SK-N-SH (cell line): ENCODE results near the gene DNM2. TPM values are rescaled to one million over a fixed set of nuclear protein-coding genes. Genes with fewer than 3 reads are reported as not detected.

Source experiments
- CTCF ChIA-PET: fragments of 300-600, 350-600 bp; formaldehyde crosslinking; extraction: SDS; loops from one replicate; lab custom pipeline; 2021; lab: Yijun Ruan, JAX
- POLR2A ChIA-PET: fragments of 350-600 bp; sonication (Branson Sonifier 250); formaldehyde crosslinking; extraction: SDS; loops from one replicate; lab custom pipeline; 2020; ENCODE audit warnings: antibody characterized with exemption, inconsistent platforms; lab: Yijun Ruan, JAX
- DNase-seq: peaks from one replicate; pipeline ENCODE4 v3.0.0; 2012
- H2AFZ ChIP-seq: fragments of 200-600 bp; sonication (generic); 2 replicates; pipeline ENCODE4 v1.8.1; 2016; ENCODE audit warnings: antibody characterized with exemption, mild to moderate bottlenecking, low read depth
- H3F3A ChIP-seq: fragments of 200-600 bp; sonication (generic); replicated peaks from 2 replicates; pipeline ENCODE3; 2016; ENCODE audit warnings: antibody characterized with exemption, mild to moderate bottlenecking; ENCODE audit not compliant: insufficient read depth
- H3K27ac ChIP-seq, 2 experiments: fragments of 200-500 bp in 1 of 2; fragments of 200-600 bp in 1 of 2; sonication (Bioruptor generic) in 1 of 2; sonication (generic), shearing (Covaris generic) in 1 of 2; 2 replicates each; pipeline versions ENCODE4 v1.5.1 to v1.6.1; 2014 to 2016; ENCODE audit warnings: low read depth in 2 of 2, inconsistent platforms in 1 of 2, low read length in 1 of 2, mild to moderate bottlenecking in 1 of 2, mixed read lengths in 1 of 2
- H3K27me3 ChIP-seq: fragments of 200-600 bp; sonication (generic), shearing (Covaris generic); 2 replicates; pipeline ENCODE4 v1.6.1; 2016; ENCODE audit warnings: mixed run types; ENCODE audit not compliant: insufficient read depth
- H3K36me3 ChIP-seq, 2 experiments: fragments of 200-500 bp in 1 of 2; fragments of 200-600 bp in 1 of 2; sonication (Bioruptor generic) in 1 of 2; sonication (generic) in 1 of 2; replicated peaks in 1 of 2; 2 replicates each; pipeline versions ENCODE3 to v1.5.1; 2014 to 2016; ENCODE audit warnings: low read length in 1 of 2, mild to moderate bottlenecking in 1 of 2; ENCODE audit not compliant: insufficient read depth in 2 of 2, control insufficient read depth in 1 of 2
- H3K4me1 ChIP-seq, 2 experiments: fragments of 200-500 bp in 1 of 2; fragments of 200-600 bp in 1 of 2; sonication (Bioruptor generic) in 1 of 2; sonication (generic), shearing (Covaris generic) in 1 of 2; 2 replicates each; pipeline versions ENCODE4 v1.5.1 to v1.6.1; 2014 to 2016; ENCODE audit warnings: low read depth in 1 of 2, low read length in 1 of 2, mixed run types in 1 of 2; ENCODE audit not compliant: insufficient read depth in 2 of 2, control insufficient read depth in 1 of 2
- H3K4me2 ChIP-seq: fragments of 200-600 bp; sonication (generic), shearing (Covaris generic); 2 replicates; pipeline ENCODE4 v1.6.1; 2017; ENCODE audit warnings: mixed run types
- H3K4me3 ChIP-seq, 2 experiments: fragments of 200-500 bp in 1 of 2; fragments of 200-600 bp in 1 of 2; sonication (Bioruptor generic) in 1 of 2; sonication (generic), shearing (Covaris generic) in 1 of 2; 2 replicates each; pipeline versions ENCODE4 v1.5.1 to v1.8.1; 2014 to 2016; ENCODE audit warnings: low read depth in 2 of 2, inconsistent platforms in 1 of 2, low read length in 1 of 2, mild to moderate bottlenecking in 1 of 2, mixed read lengths in 1 of 2, moderate library complexity in 1 of 2
- H3K79me2 ChIP-seq: fragments of 200-600 bp; sonication (generic); 2 replicates; pipeline ENCODE4 v1.8.1; 2017; ENCODE audit warnings: mild to moderate bottlenecking; ENCODE audit not compliant: insufficient read depth
- H3K9ac ChIP-seq: fragments of 200-600 bp; sonication (generic); 2 replicates; pipeline ENCODE4 v1.6.1; 2017; ENCODE audit warnings: mixed run types
- H3K9me2 ChIP-seq: fragments of 200-600 bp; sonication (generic); 2 replicates; pipeline ENCODE4 v1.6.1; 2017; ENCODE audit warnings: mixed run types
- H3K9me3 ChIP-seq: fragments of 200-600 bp; sonication (generic); 2 replicates; pipeline ENCODE4 v1.6.1; 2017; ENCODE audit warnings: mixed run types, mild to moderate bottlenecking, moderate library complexity
- H4K20me1 ChIP-seq: fragments of 200-600 bp; sonication (generic); 2 replicates; pipeline ENCODE4 v1.6.1; 2017; ENCODE audit warnings: mild to moderate bottlenecking, mixed run types; ENCODE audit not compliant: insufficient read depth
- CHD2 ChIP-seq: fragments of 150-350 bp; IDR thresholded peaks from 2 replicates; pipeline ENCODE4 v1.6.1; 2018; ENCODE audit warnings: low read length; ENCODE audit not compliant: partially characterized antibody
- EP300 ChIP-seq, 2 experiments: IDR thresholded peaks; 2 replicates each; pipeline versions ENCODE4 v1.4.0 to v1.6.1; 2012; ENCODE audit warnings: borderline replicate concordance in 1 of 2, low read depth in 1 of 2, low read length in 1 of 2
- FOSL2 ChIP-seq: IDR thresholded peaks from 2 replicates; pipeline ENCODE4 v1.4.0; 2012; ENCODE audit warnings: low read depth, mild to moderate bottlenecking, moderate library complexity, borderline replicate concordance
- FOXJ3 ChIP-seq: sonication (generic); formaldehyde crosslinking; IDR thresholded peaks from 2 replicates; pipeline ENCODE4 v1.5.1; 2020; ENCODE audit warnings: mild to moderate bottlenecking, missing genetic modification reagents
- GATA2 ChIP-seq: sonication (generic); formaldehyde crosslinking; IDR thresholded peaks from 2 replicates; pipeline ENCODE4 v1.5.0; 2020; ENCODE audit warnings: mild to moderate bottlenecking, missing genetic modification reagents
- JUND ChIP-seq: IDR thresholded peaks from 2 replicates; pipeline ENCODE4 v1.4.0; 2012
- MAX ChIP-seq: IDR thresholded peaks from 2 replicates; pipeline ENCODE4 v1.4.0; 2012; ENCODE audit warnings: low read depth
- MEF2A ChIP-seq: IDR thresholded peaks from 2 replicates; pipeline ENCODE4 v1.4.0; 2012; ENCODE audit warnings: low read depth, borderline replicate concordance
- MXI1 ChIP-seq: IDR thresholded peaks from 2 replicates; pipeline ENCODE4 v1.6.1; 2012; ENCODE audit warnings: mild to moderate bottlenecking, low read depth, low read length, improper control_type of control experiment
- NFIC ChIP-seq: IDR thresholded peaks from 2 replicates; pipeline ENCODE4 v1.4.0; 2012; ENCODE audit warnings: borderline replicate concordance
- NRF1 ChIP-seq: IDR thresholded peaks from 2 replicates; pipeline ENCODE4 v1.6.1; 2012; ENCODE audit warnings: low read depth, mild to moderate bottlenecking, low read length
- REST ChIP-seq: IDR thresholded peaks from 2 replicates; pipeline ENCODE4 v1.6.1; 2012; ENCODE audit warnings: mild to moderate bottlenecking, low read depth, low read length, moderate library complexity
- TEAD4 ChIP-seq: IDR thresholded peaks from 2 replicates; pipeline ENCODE4 v1.4.0; 2012; ENCODE audit warnings: mild to moderate bottlenecking, borderline replicate concordance; ENCODE audit not compliant: insufficient read depth
- USF2 ChIP-seq: fragments of 150-350 bp; IDR thresholded peaks from 2 replicates; pipeline ENCODE4 v1.6.1; 2017; ENCODE audit warnings: antibody characterized with exemption, low read length, low read depth, borderline replicate concordance
- ZBTB33 ChIP-seq: IDR thresholded peaks from 2 replicates; pipeline ENCODE4 v1.4.0; 2012; ENCODE audit warnings: low read depth, borderline replicate concordance
- WGBS: methylation state at CpG from one replicate; pipeline ENCODE4 v1.1.6; 2017; ENCODE audit warnings: low lambda C conversion rate; 5-methylcytosine and 5-hydroxymethylcytosine counted together
- polyA plus RNA-seq, 3 experiments: library from polyadenylated mRNA; depleted of rRNA; stranded (reverse); fragments of >200 nt; gene quantifications; 2 replicates each; pipeline ENCODE4 v1.2.3, GENCODE V29; 2012
- TF ChIP-seq, protein P1 (sequence below): fragments of 150-350 bp; IDR thresholded peaks from 2 replicates; pipeline ENCODE4 v1.6.1; 2016; ENCODE audit warnings: mild to moderate bottlenecking, low read depth, low read length

The DNM2 gene
- polyA plus RNA-seq, 1 of the 3 experiments (the other 2 are of a cell fraction), result 52.5 TPM

GRCh38 chr19:10768369-10768768 lies 50.5 kb downstream of the DNM2 start:
- no peak for DNase-seq
- Histone ChIP-seq H3K4me3 (no peak overlapping the region), H3K4me2 (no peak overlapping the region), H3K27ac (no peak overlapping the region; a peak in 1 of 4 replicates), H3K9me2 (no peaks in the 10 kb centered on the region), H4K20me1 (peaks cover 35% of the 10 kb centered on the region), H3K9me3 (no peaks in the 10 kb centered on the region), H3K9ac (no peak overlapping the region), H3K4me1 (peaks cover 17 to 36% of the 10 kb centered on the region in 2 experiments), H3F3A (no peaks in the 10 kb centered on the region), H3K79me2 (peaks cover 50% of the 10 kb centered on the region; the same call in 1 of the 2 replicates), H2AFZ (no peak overlapping the region), H3K27me3 (no peaks in the 10 kb centered on the region)
- WGBS, result 99% methylated on average over 10 of the region's 11 CpGs
- ChIA-PET CTCF (interaction anchor here (0.8 to 7.9 kb wide), 5 partner anchors 52 to 103 kb away, joined by 4 to 74 read pairs (median 5); partner anchors contain the start of gene CARM1), POLR2A (no interaction called here)
- TF ChIP-seq USF2 (no peak), FOSL2 (no peak), NRF1 (no peak), MXI1 (no peak), CHD2 (no peak), GATA2 (CRISPR knock-in tag) (no peak), ZBTB33 (no peak), FOXJ3 (CRISPR knock-in tag) (no peak), JUND (no peak), NFIC (no peak), EP300 (IDR thresholded peaks at IDR 0.05; ENCODE audit: borderline replicate concordance in 1 of 2, low read depth in 1 of 2, low read length in 1 of 2) (no peak), MEF2A (no peak), REST (no peak), TEAD4 (no peak), MAX (no peak)
- TF ChIP-seq, protein P1, sequence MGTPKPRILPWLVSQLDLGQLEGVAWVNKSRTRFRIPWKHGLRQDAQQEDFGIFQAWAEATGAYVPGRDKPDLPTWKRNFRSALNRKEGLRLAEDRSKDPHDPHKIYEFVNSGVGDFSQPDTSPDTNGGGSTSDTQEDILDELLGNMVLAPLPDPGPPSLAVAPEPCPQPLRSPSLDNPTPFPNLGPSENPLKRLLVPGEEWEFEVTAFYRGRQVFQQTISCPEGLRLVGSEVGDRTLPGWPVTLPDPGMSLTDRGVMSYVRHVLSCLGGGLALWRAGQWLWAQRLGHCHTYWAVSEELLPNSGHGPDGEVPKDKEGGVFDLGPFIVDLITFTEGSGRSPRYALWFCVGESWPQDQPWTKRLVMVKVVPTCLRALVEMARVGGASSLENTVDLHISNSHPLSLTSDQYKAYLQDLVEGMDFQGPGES, result no peak
- TF ChIP-seq, all 33 proteins: peak for 0
- H3K36me3 ChIP-seq, result peaks cover 5 to 7% of the 10 kb centered on the region in 2 experiments
